Measurements from ENCODE around the gene PRKCSH. TPM values are rescaled to one million over a fixed set of nuclear protein-coding genes. Genes with fewer than 3 reads are reported as not detected.

PRKCSH gene
- polyA plus RNA-seq, 1 of the 3 experiments (the other 2 are of a cell fraction) = 502 TPM

- no peak overlapping the region for H3K4me3 ChIP-seq (ENCODE audit: low read depth in 2 of 2, low read length in 1 of 2)
- no peak overlapping the region for H2AFZ ChIP-seq (ENCODE audit: low read depth)
- WGBS (ENCODE audit: low lambda C conversion rate) = 81% methylated on average over 8 of the region's 22 CpGs
- H3K9me3 ChIP-seq = no peaks in the 10 kb centered on the region
- H3K4me2 ChIP-seq = no peak overlapping the region
- H4K20me1 ChIP-seq (ENCODE audit: insufficient read depth) = no peaks in the 10 kb centered on the region
- CTCF ChIA-PET = interaction anchor here (0.9 to 1.3 kb wide), 2 partner anchors 13 to 16 kb away, joined by 3 to 5 read pairs; partner anchors contain the start of gene EPOR
- H3F3A ChIP-seq (replicated peaks; ENCODE audit: insufficient read depth) = no peaks in the 10 kb centered on the region
- H3K9me2 ChIP-seq = no peaks in the 10 kb centered on the region
- H3K36me3 ChIP-seq (replicated peaks in 1 of 2; ENCODE audit: control insufficient read depth in 1 of 2, insufficient read depth in 2 of 2, low read length in 1 of 2) = no peaks in the 10 kb centered on the region
- H3K27me3 ChIP-seq (ENCODE audit: insufficient read depth) = no peaks in the 10 kb centered on the region
- H3K4me1 ChIP-seq (ENCODE audit: control insufficient read depth in 1 of 2, insufficient read depth in 2 of 2, low read depth in 1 of 2, low read length in 1 of 2) = no peaks in the 10 kb centered on the region
- no peak overlapping the region for H3K9ac ChIP-seq
- no peak overlapping the region for H3K27ac ChIP-seq (ENCODE audit: low read depth in 2 of 2, low read length in 1 of 2)
- POLR2A ChIA-PET = no interaction called here
- no peak for TF ChIP-seq RAD21 (IDR thresholded peaks at IDR 0.05; ENCODE audit: low read length)
- TF ChIP-seq YY1 (IDR thresholded peaks at IDR 0.05; ENCODE audit: low read depth) = no peak
- DNase-seq = no peak
- H3K79me2 ChIP-seq (ENCODE audit: insufficient read depth) = no peaks in the 10 kb centered on the region
These were observed 38.3 kb upstream of the PRKCSH start for GRCh38 chr19:11397089-11397610.

DNA sequence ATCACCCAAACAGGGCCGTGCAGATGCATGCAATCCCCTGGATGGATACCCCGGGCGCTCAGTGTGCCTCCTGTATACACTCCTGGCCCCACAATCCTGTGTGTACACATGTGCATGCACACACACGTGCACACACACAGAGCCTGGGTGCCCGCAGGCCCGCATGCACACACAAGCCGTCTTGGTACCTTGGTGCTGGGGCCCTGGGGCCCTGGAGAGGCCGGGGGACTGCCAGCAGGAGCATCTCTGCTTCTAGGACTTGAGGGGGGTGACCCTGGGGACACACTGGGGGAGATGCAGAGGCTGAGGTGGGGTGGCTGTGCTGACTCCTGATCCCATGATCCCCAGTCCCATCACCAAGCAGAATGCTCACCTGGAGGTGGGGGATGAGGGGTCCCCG, 35.8 kb upstream of the PRKCSH start:
- no peaks in the 10 kb centered on the region for H3K9me3 ChIP-seq
- H3K27ac ChIP-seq (ENCODE audit: low read depth in 2 of 2, low read length in 1 of 2) = no peak overlapping the region
- CTCF ChIA-PET = interaction anchor here (0.6 to 1.5 kb wide), 3 partner anchors 17 to 58 kb away, joined by 3 to 5 read pairs (median 3); partner anchors contain the start of gene RGL3
- no peaks in the 10 kb centered on the region for H3K9me2 ChIP-seq
- H3K79me2 ChIP-seq (ENCODE audit: insufficient read depth) = no peaks in the 10 kb centered on the region
- 83% methylated on average over 2 of the region's 9 CpGs for WGBS (ENCODE audit: low lambda C conversion rate)
- no peaks in the 10 kb centered on the region for H3K4me1 ChIP-seq (ENCODE audit: control insufficient read depth in 1 of 2, insufficient read depth in 2 of 2, low read depth in 1 of 2, low read length in 1 of 2)
- H3K4me3 ChIP-seq (ENCODE audit: low read depth in 2 of 2, low read length in 1 of 2) = no peak overlapping the region
- no peak overlapping the region for H3K4me2 ChIP-seq
- TF ChIP-seq, protein P1, sequence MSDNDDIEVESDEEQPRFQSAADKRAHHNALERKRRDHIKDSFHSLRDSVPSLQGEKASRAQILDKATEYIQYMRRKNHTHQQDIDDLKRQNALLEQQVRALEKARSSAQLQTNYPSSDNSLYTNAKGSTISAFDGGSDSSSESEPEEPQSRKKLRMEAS (IDR thresholded peaks at IDR 0.05; ENCODE audit: low read depth) = no peak
- TF ChIP-seq RXRA (IDR thresholded peaks at IDR 0.05; ENCODE audit: borderline replicate concordance, low read depth) (no peak), FOSL2 (IDR thresholded peaks at IDR 0.05; ENCODE audit: borderline replicate concordance, low read depth) (no peak), CTCF (IDR thresholded peaks at IDR 0.05) (no peak), SIN3A (IDR thresholded peaks at IDR 0.05; ENCODE audit: borderline replicate concordance, low read depth, low read length) (no peak), USF2 (IDR thresholded peaks at IDR 0.05; ENCODE audit: borderline replicate concordance, low read depth, low read length) (no peak), ELF1 (IDR thresholded peaks at IDR 0.05) (no peak), TEAD4 (IDR thresholded peaks at IDR 0.05; ENCODE audit: borderline replicate concordance, insufficient read depth) (no peak), NFIC (IDR thresholded peaks at IDR 0.05; ENCODE audit: borderline replicate concordance) (no peak), USF1 (IDR thresholded peaks at IDR 0.05; ENCODE audit: borderline replicate concordance, low read depth) (no peak), TCF12 (IDR thresholded peaks at IDR 0.05) (no peak), JUND (IDR thresholded peaks at IDR 0.05) (no peak), GATA2 (CRISPR knock-in tag; IDR thresholded peaks at IDR 0.05) (no peak)
- H3K9ac ChIP-seq = no peak overlapping the region
- no peaks in the 10 kb centered on the region for H3K36me3 ChIP-seq (replicated peaks in 1 of 2; ENCODE audit: control insufficient read depth in 1 of 2, insufficient read depth in 2 of 2, low read length in 1 of 2)
- POLR2A ChIA-PET = no interaction called here
- no peak for DNase-seq
- no peaks in the 10 kb centered on the region for H3K27me3 ChIP-seq (ENCODE audit: insufficient read depth)
- no peak overlapping the region for H2AFZ ChIP-seq (ENCODE audit: low read depth)
- no peaks in the 10 kb centered on the region for H3F3A ChIP-seq (replicated peaks; ENCODE audit: insufficient read depth)
- H4K20me1 ChIP-seq (ENCODE audit: insufficient read depth) = no peaks in the 10 kb centered on the region

Measured in SK-N-SH (cell line).